GM12878 (cell line): ENCODE data around the gene F10.

Source experiments
- BACH1 ChIP-seq: fragments of 450-650 bp; IDR thresholded peaks from 2 replicates; pipeline ENCODE4 v1.6.1; 2017; ENCODE audit warnings: mild to moderate bottlenecking, borderline replicate concordance
- GATAD2B ChIP-seq: fragments of 450-650 bp; conservative IDR thresholded peaks from 2 replicates; pipeline ENCODE4 v1.6.1; 2017; ENCODE audit warnings: low read depth, mild to moderate bottlenecking, moderate library complexity
- NFIC ChIP-seq: IDR thresholded peaks from 2 replicates; pipeline ENCODE4 v1.6.1; 2012; ENCODE audit warnings: low read depth, mild to moderate bottlenecking, inconsistent platforms, low read length, moderate library complexity
- NFXL1 ChIP-seq: fragments of 450-650 bp; IDR thresholded peaks from 2 replicates; pipeline ENCODE4 v1.6.1; 2017; ENCODE audit warnings: antibody characterized with exemption, mild to moderate bottlenecking, borderline replicate concordance
- NRF1 ChIP-seq: conservative IDR thresholded peaks from 2 replicates; pipeline ENCODE4 v1.6.1; 2011; ENCODE audit warnings: mild to moderate bottlenecking, low read depth, low read length, improper control_type of control experiment
- POLR2A ChIP-seq: IDR thresholded peaks from 2 replicates; pipeline ENCODE4 v1.6.1; 2011; ENCODE audit warnings: low read depth, mild to moderate bottlenecking, low read length
- SMAD1 ChIP-seq: fragments of 450-650 bp; IDR thresholded peaks from 2 replicates; pipeline ENCODE4 v1.6.1; 2018; ENCODE audit warnings: mild to moderate bottlenecking, low read depth; ENCODE audit not compliant: partially characterized antibody
- TAF1 ChIP-seq: IDR thresholded peaks from 2 replicates; pipeline ENCODE4 v1.6.1; 2011; ENCODE audit warnings: mild to moderate bottlenecking, low read depth, low read length, borderline replicate concordance
- TCF12 ChIP-seq: IDR thresholded peaks from 2 replicates; pipeline ENCODE4 v1.6.1; 2011; ENCODE audit warnings: low read depth, mild to moderate bottlenecking, low read length
- TF ChIP-seq, protein P1 (sequence below), 3 experiments: IDR thresholded peaks in 2 of 3; conservative IDR thresholded peaks in 1 of 3; 2 replicates each; pipeline ENCODE4 v1.5.1; 2011; ENCODE audit warnings: low read depth in 3 of 3, low read length in 3 of 3, mild to moderate bottlenecking in 3 of 3, control low read depth in 2 of 3, moderate library complexity in 2 of 3, inconsistent platforms in 1 of 3, mixed read lengths in 1 of 3; ENCODE audit not compliant: control insufficient read depth in 2 of 3, insufficient read depth in 1 of 3; ENCODE audit errors: extremely low read depth in 1 of 3
- TF ChIP-seq, protein P2 (sequence below): IDR thresholded peaks from 2 replicates; pipeline ENCODE4 v1.6.1; 2012; ENCODE audit warnings: mild to moderate bottlenecking, low read depth, low read length

DNA sequence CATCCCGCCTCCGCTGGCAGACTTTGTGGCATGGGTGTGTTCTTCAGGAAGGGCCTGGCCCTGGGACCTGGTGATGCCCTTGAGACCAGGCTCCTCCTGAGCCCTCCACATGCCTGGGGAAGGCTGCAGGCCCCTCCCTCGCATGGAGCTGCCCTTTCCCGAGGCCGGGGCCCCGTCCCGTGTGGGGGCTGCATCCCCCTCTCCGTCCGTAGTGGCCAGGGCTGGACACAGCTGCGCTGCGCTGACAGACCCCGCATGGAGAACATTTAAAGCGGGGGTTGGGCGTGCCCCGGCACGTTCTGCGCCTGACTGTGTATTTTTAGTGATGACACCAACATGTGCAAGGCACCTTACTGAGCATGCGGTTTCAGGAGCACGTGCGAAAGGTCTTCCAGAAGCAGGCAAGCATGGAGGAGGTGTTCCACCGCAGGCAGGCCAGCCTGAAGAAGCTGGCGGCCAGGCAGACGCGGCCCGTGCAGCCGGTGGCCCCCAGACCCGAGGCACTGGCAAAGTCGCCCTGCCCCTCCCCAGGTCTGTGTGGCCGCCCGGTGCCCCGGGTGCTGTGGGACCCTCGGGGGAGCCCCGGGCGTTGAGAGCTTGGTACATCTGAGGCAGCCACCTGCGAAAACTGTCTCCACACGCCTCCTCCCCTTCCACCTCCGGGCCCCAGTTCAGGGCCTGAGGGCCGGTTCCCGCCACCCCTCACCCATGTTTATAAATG is 45.8 kb upstream of the F10 start:
- no peak for TF ChIP-seq BACH1
- no peak for TF ChIP-seq NRF1
- no peak for TF ChIP-seq NFXL1
- TF ChIP-seq TCF12, result no peak
- no peak for TF ChIP-seq GATAD2B
- no peak for TF ChIP-seq SMAD1
- TF ChIP-seq NFIC, result no peak
- no peak for TF ChIP-seq TAF1
- TF ChIP-seq POLR2A, result no peak
- TF ChIP-seq, protein P1, sequence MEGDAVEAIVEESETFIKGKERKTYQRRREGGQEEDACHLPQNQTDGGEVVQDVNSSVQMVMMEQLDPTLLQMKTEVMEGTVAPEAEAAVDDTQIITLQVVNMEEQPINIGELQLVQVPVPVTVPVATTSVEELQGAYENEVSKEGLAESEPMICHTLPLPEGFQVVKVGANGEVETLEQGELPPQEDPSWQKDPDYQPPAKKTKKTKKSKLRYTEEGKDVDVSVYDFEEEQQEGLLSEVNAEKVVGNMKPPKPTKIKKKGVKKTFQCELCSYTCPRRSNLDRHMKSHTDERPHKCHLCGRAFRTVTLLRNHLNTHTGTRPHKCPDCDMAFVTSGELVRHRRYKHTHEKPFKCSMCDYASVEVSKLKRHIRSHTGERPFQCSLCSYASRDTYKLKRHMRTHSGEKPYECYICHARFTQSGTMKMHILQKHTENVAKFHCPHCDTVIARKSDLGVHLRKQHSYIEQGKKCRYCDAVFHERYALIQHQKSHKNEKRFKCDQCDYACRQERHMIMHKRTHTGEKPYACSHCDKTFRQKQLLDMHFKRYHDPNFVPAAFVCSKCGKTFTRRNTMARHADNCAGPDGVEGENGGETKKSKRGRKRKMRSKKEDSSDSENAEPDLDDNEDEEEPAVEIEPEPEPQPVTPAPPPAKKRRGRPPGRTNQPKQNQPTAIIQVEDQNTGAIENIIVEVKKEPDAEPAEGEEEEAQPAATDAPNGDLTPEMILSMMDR (IDR thresholded peaks at IDR 0.05 in 2 of 3, conservative IDR thresholded peaks at IDR 0.05 in 1 of 3; ENCODE audit: control insufficient read depth in 2 of 3, extremely low read depth in 1 of 3, insufficient read depth in 1 of 3, low read depth in 3 of 3, low read length in 3 of 3), result no peak
- TF ChIP-seq, protein P2, sequence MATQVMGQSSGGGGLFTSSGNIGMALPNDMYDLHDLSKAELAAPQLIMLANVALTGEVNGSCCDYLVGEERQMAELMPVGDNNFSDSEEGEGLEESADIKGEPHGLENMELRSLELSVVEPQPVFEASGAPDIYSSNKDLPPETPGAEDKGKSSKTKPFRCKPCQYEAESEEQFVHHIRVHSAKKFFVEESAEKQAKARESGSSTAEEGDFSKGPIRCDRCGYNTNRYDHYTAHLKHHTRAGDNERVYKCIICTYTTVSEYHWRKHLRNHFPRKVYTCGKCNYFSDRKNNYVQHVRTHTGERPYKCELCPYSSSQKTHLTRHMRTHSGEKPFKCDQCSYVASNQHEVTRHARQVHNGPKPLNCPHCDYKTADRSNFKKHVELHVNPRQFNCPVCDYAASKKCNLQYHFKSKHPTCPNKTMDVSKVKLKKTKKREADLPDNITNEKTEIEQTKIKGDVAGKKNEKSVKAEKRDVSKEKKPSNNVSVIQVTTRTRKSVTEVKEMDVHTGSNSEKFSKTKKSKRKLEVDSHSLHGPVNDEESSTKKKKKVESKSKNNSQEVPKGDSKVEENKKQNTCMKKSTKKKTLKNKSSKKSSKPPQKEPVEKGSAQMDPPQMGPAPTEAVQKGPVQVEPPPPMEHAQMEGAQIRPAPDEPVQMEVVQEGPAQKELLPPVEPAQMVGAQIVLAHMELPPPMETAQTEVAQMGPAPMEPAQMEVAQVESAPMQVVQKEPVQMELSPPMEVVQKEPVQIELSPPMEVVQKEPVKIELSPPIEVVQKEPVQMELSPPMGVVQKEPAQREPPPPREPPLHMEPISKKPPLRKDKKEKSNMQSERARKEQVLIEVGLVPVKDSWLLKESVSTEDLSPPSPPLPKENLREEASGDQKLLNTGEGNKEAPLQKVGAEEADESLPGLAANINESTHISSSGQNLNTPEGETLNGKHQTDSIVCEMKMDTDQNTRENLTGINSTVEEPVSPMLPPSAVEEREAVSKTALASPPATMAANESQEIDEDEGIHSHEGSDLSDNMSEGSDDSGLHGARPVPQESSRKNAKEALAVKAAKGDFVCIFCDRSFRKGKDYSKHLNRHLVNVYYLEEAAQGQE, result no peak
